Neutrophil (primary cell): ENCODE results near the gene CEP162.

Source experiments
- H3K27ac ChIP-seq: fragments of 200-600 bp; sonication (generic); 2 replicates; pipeline ENCODE4 v1.5.1; 2016; ENCODE audit warnings: mild to moderate bottlenecking, moderate library complexity
- H3K27me3 ChIP-seq: fragments of 200-600 bp; sonication (generic); 2 replicates; pipeline ENCODE4 v1.6.0; 2016; ENCODE audit warnings: mild to moderate bottlenecking
- H3K36me3 ChIP-seq: fragments of 200-600 bp; sonication (generic); 2 replicates; pipeline ENCODE4 v1.5.1; 2017
- H3K4me1 ChIP-seq, 2 experiments: fragments of 200-600 bp in 1 of 2; sonication (generic) in 1 of 2; 1 replicate in 1 of 2; 2 replicates in 1 of 2; pipeline versions ENCODE4 v1.5.1 to v1.6.1; 2013 to 2016; ENCODE audit warnings: low read depth in 1 of 2, low read length in 1 of 2, mild to moderate bottlenecking in 1 of 2, moderate library complexity in 1 of 2; ENCODE audit not compliant: control insufficient read depth in 1 of 2, insufficient read depth in 1 of 2
- H3K4me3 ChIP-seq, 2 experiments: fragments of 200-600 bp in 1 of 2; sonication (generic) in 1 of 2; 1 replicate in 1 of 2; 2 replicates in 1 of 2; pipeline ENCODE4 v1.5.1; 2013 to 2016; ENCODE audit warnings: low read depth in 1 of 2, low read length in 1 of 2, mild to moderate bottlenecking in 1 of 2, moderate library complexity in 1 of 2
- H3K9me3 ChIP-seq: fragments of 200-600 bp; sonication (generic); 2 replicates; pipeline ENCODE4 v1.5.1; 2016
- CTCF ChIP-seq: fragments of 200-600 bp; sonication (generic); IDR thresholded peaks from 2 replicates; pipeline ENCODE4 v1.5.1; 2016; ENCODE audit warnings: antibody characterized with exemption

Gene CEP162

GRCh38 chr6:84269947-84270733, 42.7 kb upstream of the CEP162 start:
- H3K27me3 ChIP-seq: no peaks in the 10 kb centered on the region
- no peaks in the 10 kb centered on the region for H3K9me3 ChIP-seq
- no peaks in the 10 kb centered on the region for H3K4me1 ChIP-seq
- H3K4me3 ChIP-seq: no peak overlapping the region
- no peak overlapping the region for H3K27ac ChIP-seq
- TF ChIP-seq CTCF: no peak
- no peaks in the 10 kb centered on the region for H3K36me3 ChIP-seq

GRCh38 chr6:84268781-84269180, 41.3 kb upstream of the CEP162 start:
- Histone ChIP-seq H3K36me3 (no peaks in the 10 kb centered on the region), H3K9me3 (no peaks in the 10 kb centered on the region), H3K27ac (no peak overlapping the region), H3K27me3 (no peaks in the 10 kb centered on the region), H3K4me1 (no peaks in the 10 kb centered on the region), H3K4me3 (no peak overlapping the region)
- no peak for TF ChIP-seq CTCF

- no peak for TF ChIP-seq CTCF
- Histone ChIP-seq H3K4me3 (no peak overlapping the region), H3K36me3 (no peaks in the 10 kb centered on the region), H3K4me1 (no peaks in the 10 kb centered on the region), H3K27ac (no peak overlapping the region), H3K27me3 (no peaks in the 10 kb centered on the region), H3K9me3 (no peaks in the 10 kb centered on the region)
Observed at GRCh38 chr6:84263557-84263956, 36.1 kb upstream of the CEP162 start.

- no peaks in the 10 kb centered on the region for H3K4me1 ChIP-seq
- no peaks in the 10 kb centered on the region for H3K9me3 ChIP-seq
- no peak overlapping the region for H3K4me3 ChIP-seq
- no peak overlapping the region for H3K27ac ChIP-seq
- H3K27me3 ChIP-seq: no peaks in the 10 kb centered on the region
- no peaks in the 10 kb centered on the region for H3K36me3 ChIP-seq
- no peak for TF ChIP-seq CTCF
Observed at GRCh38 chr6:84260926-84261325, 33.5 kb upstream of the CEP162 start.

- TF ChIP-seq CTCF: no peak
- H3K4me1 ChIP-seq: no peaks in the 10 kb centered on the region
- no peaks in the 10 kb centered on the region for H3K9me3 ChIP-seq
- H3K4me3 ChIP-seq: no peak overlapping the region
- H3K27ac ChIP-seq: no peak overlapping the region
- no peaks in the 10 kb centered on the region for H3K36me3 ChIP-seq
- H3K27me3 ChIP-seq: no peaks in the 10 kb centered on the region
Observed at GRCh38 chr6:84260196-84260595, 32.8 kb upstream of the CEP162 start.
